HepG2 (cell line): Measurements from ENCODE around the gene OPA3. TPM values are rescaled to one million over a fixed set of nuclear protein-coding genes. Genes with fewer than 3 reads are reported as not detected.
A peak's percentile ranks its signal among the peaks of the same experiment; 100 is the strongest.

Experiments used
- BCL6 ChIP-seq: IDR thresholded peaks from 2 replicates; pipeline ENCODE4 v1.6.1; 2016; ENCODE audit warnings: missing genetic modification reagents, missing compliant biosample characterization
- ELF3 ChIP-seq: IDR thresholded peaks from 2 replicates; pipeline ENCODE4 v1.6.1; 2016; ENCODE audit warnings: missing genetic modification reagents, missing compliant biosample characterization
- NAIF1 ChIP-seq: sonication (generic); formaldehyde crosslinking; IDR thresholded peaks from 2 replicates; pipeline ENCODE4 v1.5.0; 2020; ENCODE audit warnings: mild to moderate bottlenecking, missing genetic modification reagents, borderline replicate concordance
- SCMH1 ChIP-seq: sonication (generic); formaldehyde crosslinking; IDR thresholded peaks from 2 replicates; pipeline ENCODE4 v1.9.0; 2021; ENCODE audit warnings: missing genetic modification reagents, mild to moderate bottlenecking, borderline replicate concordance
- SNAPC2 ChIP-seq: sonication (generic); formaldehyde crosslinking; IDR thresholded peaks from 2 replicates; pipeline ENCODE4 v1.8.1; 2022; ENCODE audit warnings: mild to moderate bottlenecking, missing genetic modification reagents
- SOX6 ChIP-seq, 2 experiments: fragments of 450-650 bp in 1 of 2; sonication (generic) in 1 of 2; formaldehyde crosslinking in 1 of 2; IDR thresholded peaks; 2 replicates each; pipeline versions ENCODE4 v1.4.0 to v1.6.1; 2017 to 2020; ENCODE audit warnings: antibody characterized with exemption in 1 of 2, mild to moderate bottlenecking in 1 of 2, missing genetic modification reagents in 1 of 2
- TARDBP ChIP-seq: sonication (generic); formaldehyde crosslinking; IDR thresholded peaks from 2 replicates; pipeline ENCODE4 v1.8.0; 2022; ENCODE audit warnings: mild to moderate bottlenecking, missing genetic modification reagents
- THAP11 ChIP-seq: IDR thresholded peaks from 2 replicates; pipeline ENCODE4 v1.6.1; 2016; ENCODE audit warnings: missing biosample characterization, missing genetic modification reagents
- ZBTB38 ChIP-seq: sonication (generic); formaldehyde crosslinking; IDR thresholded peaks from 2 replicates; pipeline ENCODE4 v1.5.1; 2020; ENCODE audit warnings: mild to moderate bottlenecking, missing genetic modification reagents
- ZNF614 ChIP-seq: IDR thresholded peaks from 2 replicates; pipeline ENCODE4 v1.6.1; 2018; ENCODE audit warnings: missing biosample characterization, missing genetic modification reagents, inconsistent platforms, borderline replicate concordance
- ZNF709 ChIP-seq: sonication (generic); formaldehyde crosslinking; IDR thresholded peaks from 2 replicates; pipeline ENCODE4 v1.5.0; 2020; ENCODE audit warnings: mild to moderate bottlenecking, missing genetic modification reagents
- ZNF776 ChIP-seq: sonication (generic); formaldehyde crosslinking; IDR thresholded peaks from 2 replicates; pipeline ENCODE4 v1.4.0; 2020; ENCODE audit warnings: mild to moderate bottlenecking, missing genetic modification reagents
- polyA plus RNA-seq, 8 experiments: library from polyadenylated mRNA; depleted of rRNA in 3 of 8; stranded (reverse) in 7 of 8; unstranded in 1 of 8; fragments of >200 nt; fragmentation: Illumina TruSeq in 4 of 8; extraction: Trizol in 4 of 8; gene quantifications; 2 replicates each; pipeline versions ENCODE4 v1.2.1 to v1.2.3, GENCODE V29; 2011 to 2016; ENCODE audit warnings: low read depth in 4 of 8, missing spikeins in 1 of 8, mixed read lengths in 1 of 8; ENCODE audit not compliant: insufficient read depth in 1 of 8
- total RNA-seq, 5 experiments: library from RNA; depleted of rRNA; stranded (reverse); fragments of >200 nt; fragmentation: Illumina TruSeq; extraction: Trizol; gene quantifications; 2 replicates each; pipeline ENCODE4 v1.2.3, GENCODE V29; 2016; ENCODE audit warnings: low read depth in 1 of 5
- TF ChIP-seq, protein P1 (sequence below): IDR thresholded peaks from 2 replicates; pipeline ENCODE4 v1.6.1; 2016; ENCODE audit warnings: missing genetic modification reagents, missing compliant biosample characterization
- TF ChIP-seq, protein P2 (sequence below), 2 experiments: fragments of 450-650 bp in 1 of 2; sonication (generic) in 1 of 2; formaldehyde crosslinking in 1 of 2; IDR thresholded peaks; 2 replicates each; pipeline versions ENCODE4 v1.6.1 to v1.8.0; 2016 to 2022; ENCODE audit warnings: antibody characterized with exemption in 1 of 2, mild to moderate bottlenecking in 1 of 2, missing genetic modification reagents in 1 of 2
- TF ChIP-seq, protein P3 (sequence below): IDR thresholded peaks from 2 replicates; pipeline ENCODE4 v1.6.1; 2012; ENCODE audit warnings: low read length, improper control_type of control experiment

The OPA3 gene
- total and polyA plus RNA-seq, 2 of the 13 experiments (the other 11 are each of a cell fraction or from before 2014, with no cell fraction given) = 8.3 to 17.7 TPM

DNA sequence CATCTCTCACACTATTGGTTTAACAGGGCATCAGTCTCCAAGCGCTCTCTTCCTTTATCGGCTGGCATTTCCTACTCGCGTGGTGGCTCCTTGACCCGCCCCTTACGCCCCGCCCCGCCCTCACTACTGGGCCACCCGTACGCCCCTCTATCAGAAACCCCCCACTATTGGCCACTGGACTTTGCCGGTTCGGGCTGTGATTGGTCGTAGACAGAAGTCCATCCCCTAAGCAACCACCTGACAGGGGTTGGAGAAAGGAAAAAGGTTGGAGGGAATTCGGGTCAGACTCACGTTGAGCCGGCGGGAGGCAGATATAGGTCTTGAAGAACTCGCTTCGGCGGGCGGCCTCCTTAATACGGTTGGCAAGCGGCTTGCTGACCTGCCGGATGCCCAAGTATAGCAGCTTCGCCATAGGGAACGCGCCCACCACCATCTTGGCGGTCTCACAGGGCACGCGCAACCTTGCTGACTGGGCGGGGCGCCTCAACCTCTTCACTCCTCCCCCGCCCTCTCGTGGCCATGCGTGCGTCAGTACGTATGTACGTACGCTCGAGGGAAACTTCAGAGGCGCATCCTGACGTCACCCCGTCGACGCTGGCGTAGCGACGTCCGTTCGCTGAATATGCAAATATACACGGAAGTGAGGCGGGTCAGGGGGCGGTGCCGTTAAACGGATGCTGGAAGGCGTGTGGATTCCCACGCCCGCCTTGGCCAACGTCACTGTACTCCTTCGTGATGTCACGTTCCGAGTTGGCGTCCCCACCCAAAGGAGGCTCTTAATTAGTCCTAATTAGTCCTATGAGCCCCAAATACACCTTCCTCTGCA, at the start of gene OPA3 (continued):
- TF ChIP-seq, protein P1, sequence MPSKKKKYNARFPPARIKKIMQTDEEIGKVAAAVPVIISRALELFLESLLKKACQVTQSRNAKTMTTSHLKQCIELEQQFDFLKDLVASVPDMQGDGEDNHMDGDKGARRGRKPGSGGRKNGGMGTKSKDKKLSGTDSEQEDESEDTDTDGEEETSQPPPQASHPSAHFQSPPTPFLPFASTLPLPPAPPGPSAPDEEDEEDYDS (CRISPR knock-in tag) = peak; percentile 54
- TF ChIP-seq BCL6 (CRISPR knock-in tag) (peak; percentile 62), THAP11 (CRISPR knock-in tag) (peak; percentile 94), ZNF776 (CRISPR knock-in tag) (no peak), ELF3 (CRISPR knock-in tag) (peak; percentile 87), ZNF614 (CRISPR knock-in tag) (peak; percentile 64; the same call in 1 of the 2 replicates), TARDBP (peak; percentile 60; the same call in 1 of the 2 replicates), SCMH1 (CRISPR knock-in tag) (no peak), NAIF1 (CRISPR knock-in tag) (no peak), ZBTB38 (CRISPR knock-in tag) (peak; percentile 80; the same call in 1 of the 2 replicates), SNAPC2 (CRISPR knock-in tag) (peak; percentile 81; the same call in 1 of the 2 replicates), SOX6 (IDR thresholded peaks at IDR 0.05) (no peak), SOX6 (CRISPR knock-in tag; IDR thresholded peaks at IDR 0.05) (peak; percentile 38), ZNF709 (peak; percentile 47; the same call in 1 of the 2 replicates)
- TF ChIP-seq, protein P2, sequence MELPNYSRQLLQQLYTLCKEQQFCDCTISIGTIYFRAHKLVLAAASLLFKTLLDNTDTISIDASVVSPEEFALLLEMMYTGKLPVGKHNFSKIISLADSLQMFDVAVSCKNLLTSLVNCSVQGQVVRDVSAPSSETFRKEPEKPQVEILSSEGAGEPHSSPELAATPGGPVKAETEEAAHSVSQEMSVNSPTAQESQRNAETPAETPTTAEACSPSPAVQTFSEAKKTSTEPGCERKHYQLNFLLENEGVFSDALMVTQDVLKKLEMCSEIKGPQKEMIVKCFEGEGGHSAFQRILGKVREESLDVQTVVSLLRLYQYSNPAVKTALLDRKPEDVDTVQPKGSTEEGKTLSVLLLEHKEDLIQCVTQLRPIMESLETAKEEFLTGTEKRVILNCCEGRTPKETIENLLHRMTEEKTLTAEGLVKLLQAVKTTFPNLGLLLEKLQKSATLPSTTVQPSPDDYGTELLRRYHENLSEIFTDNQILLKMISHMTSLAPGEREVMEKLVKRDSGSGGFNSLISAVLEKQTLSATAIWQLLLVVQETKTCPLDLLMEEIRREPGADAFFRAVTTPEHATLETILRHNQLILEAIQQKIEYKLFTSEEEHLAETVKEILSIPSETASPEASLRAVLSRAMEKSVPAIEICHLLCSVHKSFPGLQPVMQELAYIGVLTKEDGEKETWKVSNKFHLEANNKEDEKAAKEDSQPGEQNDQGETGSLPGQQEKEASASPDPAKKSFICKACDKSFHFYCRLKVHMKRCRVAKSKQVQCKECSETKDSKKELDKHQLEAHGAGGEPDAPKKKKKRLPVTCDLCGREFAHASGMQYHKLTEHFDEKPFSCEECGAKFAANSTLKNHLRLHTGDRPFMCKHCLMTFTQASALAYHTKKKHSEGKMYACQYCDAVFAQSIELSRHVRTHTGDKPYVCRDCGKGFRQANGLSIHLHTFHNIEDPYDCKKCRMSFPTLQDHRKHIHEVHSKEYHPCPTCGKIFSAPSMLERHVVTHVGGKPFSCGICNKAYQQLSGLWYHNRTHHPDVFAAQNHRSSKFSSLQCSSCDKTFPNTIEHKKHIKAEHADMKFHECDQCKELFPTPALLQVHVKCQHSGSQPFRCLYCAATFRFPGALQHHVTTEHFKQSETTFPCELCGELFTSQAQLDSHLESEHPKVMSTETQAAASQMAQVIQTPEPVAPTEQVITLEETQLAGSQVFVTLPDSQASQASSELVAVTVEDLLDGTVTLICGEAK (IDR thresholded peaks at IDR 0.05) = no peak
- TF ChIP-seq, protein P2 (CRISPR knock-in tag; IDR thresholded peaks at IDR 0.05) = 0 out of 2 replicates have a peak, but pooled peaks have one; percentile 55
- TF ChIP-seq, protein P3, sequence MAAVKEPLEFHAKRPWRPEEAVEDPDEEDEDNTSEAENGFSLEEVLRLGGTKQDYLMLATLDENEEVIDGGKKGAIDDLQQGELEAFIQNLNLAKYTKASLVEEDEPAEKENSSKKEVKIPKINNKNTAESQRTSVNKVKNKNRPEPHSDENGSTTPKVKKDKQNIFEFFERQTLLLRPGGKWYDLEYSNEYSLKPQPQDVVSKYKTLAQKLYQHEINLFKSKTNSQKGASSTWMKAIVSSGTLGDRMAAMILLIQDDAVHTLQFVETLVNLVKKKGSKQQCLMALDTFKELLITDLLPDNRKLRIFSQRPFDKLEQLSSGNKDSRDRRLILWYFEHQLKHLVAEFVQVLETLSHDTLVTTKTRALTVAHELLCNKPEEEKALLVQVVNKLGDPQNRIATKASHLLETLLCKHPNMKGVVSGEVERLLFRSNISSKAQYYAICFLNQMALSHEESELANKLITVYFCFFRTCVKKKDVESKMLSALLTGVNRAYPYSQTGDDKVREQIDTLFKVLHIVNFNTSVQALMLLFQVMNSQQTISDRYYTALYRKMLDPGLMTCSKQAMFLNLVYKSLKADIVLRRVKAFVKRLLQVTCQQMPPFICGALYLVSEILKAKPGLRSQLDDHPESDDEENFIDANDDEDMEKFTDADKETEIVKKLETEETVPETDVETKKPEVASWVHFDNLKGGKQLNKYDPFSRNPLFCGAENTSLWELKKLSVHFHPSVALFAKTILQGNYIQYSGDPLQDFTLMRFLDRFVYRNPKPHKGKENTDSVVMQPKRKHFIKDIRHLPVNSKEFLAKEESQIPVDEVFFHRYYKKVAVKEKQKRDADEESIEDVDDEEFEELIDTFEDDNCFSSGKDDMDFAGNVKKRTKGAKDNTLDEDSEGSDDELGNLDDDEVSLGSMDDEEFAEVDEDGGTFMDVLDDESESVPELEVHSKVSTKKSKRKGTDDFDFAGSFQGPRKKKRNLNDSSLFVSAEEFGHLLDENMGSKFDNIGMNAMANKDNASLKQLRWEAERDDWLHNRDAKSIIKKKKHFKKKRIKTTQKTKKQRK = peak; percentile 56; the same call in 1 of the 2 replicates
